IPS-20b (cell line): Measurements from ENCODE around the gene CD1E.
"Not testable (repeated sequence)": the region's sequence is repeated elsewhere in the genome, so short reads cannot be mapped to it uniquely, and the experiment has no call there.

Source experiments
- H3K27ac ChIP-seq: one replicate; pipeline ENCODE4 v1.5.1; 2013; ENCODE audit warnings: low read length
- H3K27me3 ChIP-seq: 2 replicates; pipeline ENCODE4 v1.6.1; 2013; ENCODE audit warnings: mild to moderate bottlenecking, low read length, inconsistent platforms; ENCODE audit not compliant: insufficient read depth
- H3K36me3 ChIP-seq: 2 replicates; pipeline ENCODE4 v1.6.1; 2013; ENCODE audit warnings: low read depth, mild to moderate bottlenecking, inconsistent platforms, low read length, moderate library complexity; ENCODE audit not compliant: insufficient read depth
- H3K4me1 ChIP-seq: 2 replicates; pipeline ENCODE4 v1.6.1; 2013; ENCODE audit warnings: mild to moderate bottlenecking, control low read depth, inconsistent platforms, low read length, moderate library complexity; ENCODE audit not compliant: insufficient read depth
- H3K4me3 ChIP-seq: 2 replicates; pipeline ENCODE4 v1.5.1; 2013; ENCODE audit warnings: mild to moderate bottlenecking, low read length, inconsistent platforms
- H3K9ac ChIP-seq: 2 replicates; pipeline ENCODE4 v1.6.1; 2013; ENCODE audit warnings: low read depth, mild to moderate bottlenecking, inconsistent platforms, low read length, moderate library complexity
- H3K9me3 ChIP-seq: 2 replicates; pipeline ENCODE4 v1.6.1; 2013; ENCODE audit warnings: mild to moderate bottlenecking, low read depth, low read length, inconsistent platforms; ENCODE audit not compliant: insufficient read depth

Gene CD1E

GRCh38 chr1:158371188-158371953 lies 17.7 kb downstream of the CD1E start:
- H3K4me3 ChIP-seq, result no peak overlapping the region
- H3K9me3 ChIP-seq, result no peaks in the 10 kb centered on the region
- no peak overlapping the region for H3K27ac ChIP-seq

DNA sequence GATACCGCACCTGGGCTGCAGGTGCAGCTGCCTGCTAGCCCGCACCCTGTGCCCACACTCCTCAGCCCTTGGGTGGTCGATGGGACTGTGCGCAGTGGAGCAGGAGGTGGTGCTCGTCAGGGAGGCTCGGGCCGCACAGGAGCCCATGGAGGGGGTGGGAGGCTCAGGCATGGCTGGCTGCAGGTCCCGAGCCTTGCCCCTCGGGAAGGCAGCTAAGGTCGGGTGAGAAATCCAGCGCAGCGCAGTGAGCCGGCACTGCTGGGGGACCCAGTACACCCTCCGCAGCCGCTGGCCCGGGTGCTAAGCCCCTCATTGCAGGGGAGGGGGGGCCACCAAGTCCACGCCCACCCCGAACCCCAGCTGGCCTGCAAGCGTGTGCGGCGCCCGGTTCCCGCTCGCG lies 20.4 kb downstream of the CD1E start:
- not testable (repeated sequence) for H3K4me1 ChIP-seq, H3K36me3 ChIP-seq, H3K27me3 ChIP-seq, H3K27ac ChIP-seq, H3K4me3 ChIP-seq, H3K9ac ChIP-seq, H3K9me3 ChIP-seq

More at GRCh38 chr1:158371188-158371953, 17.7 kb downstream of the CD1E start:
- H3K4me1 ChIP-seq, result no peaks in the 10 kb centered on the region
- no peaks in the 10 kb centered on the region for H3K27me3 ChIP-seq
- H3K9ac ChIP-seq, result no peak overlapping the region
- no peaks in the 10 kb centered on the region for H3K36me3 ChIP-seq

DNA sequence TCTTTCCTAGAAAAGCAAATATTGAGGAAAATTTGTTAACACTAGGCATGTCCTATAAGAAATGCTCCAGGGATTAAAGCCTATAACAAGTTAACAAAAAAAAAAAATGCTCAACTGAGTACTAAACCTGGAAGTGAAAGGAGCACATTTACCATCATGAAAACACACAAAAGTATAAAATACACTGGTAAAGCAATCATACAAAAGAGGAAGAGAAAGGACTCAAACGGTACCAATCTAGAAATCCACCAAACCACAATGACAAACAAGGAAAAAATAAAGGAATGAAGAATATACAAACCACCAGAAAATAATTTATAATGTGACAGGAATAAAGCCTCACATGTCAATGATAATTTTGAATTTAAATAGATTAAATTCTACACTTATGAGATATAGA lies 21.2 kb downstream of the CD1E start:
- Histone ChIP-seq H3K9ac (no peak overlapping the region), H3K27me3 (no peaks in the 10 kb centered on the region), H3K4me1 (no peaks in the 10 kb centered on the region), H3K4me3 (no peak overlapping the region), H3K27ac (no peak overlapping the region), H3K36me3 (no peaks in the 10 kb centered on the region), H3K9me3 (no peaks in the 10 kb centered on the region)

DNA sequence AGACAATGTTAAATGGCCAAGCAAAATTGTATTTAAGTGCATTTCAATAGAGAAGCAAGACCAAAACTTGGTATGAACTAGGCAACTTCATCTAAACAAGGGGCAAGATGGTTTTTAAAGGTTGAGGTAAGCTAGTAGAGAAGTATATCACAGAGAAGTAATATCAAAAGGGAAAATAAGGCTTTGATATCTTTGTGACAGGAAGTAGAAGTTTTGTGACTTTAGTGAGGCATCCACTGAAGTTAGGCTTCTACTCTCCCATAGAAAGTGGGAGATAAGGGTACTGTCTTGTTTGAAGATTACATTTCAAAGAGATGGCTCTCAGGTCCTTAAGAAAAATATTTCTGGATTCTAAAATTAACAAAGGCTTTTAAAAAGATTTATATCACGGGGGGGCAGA lies 36.6 kb downstream of the CD1E start:
- no peak overlapping the region for H3K9ac ChIP-seq
- H3K4me1 ChIP-seq, result no peaks in the 10 kb centered on the region
- H3K36me3 ChIP-seq, result no peaks in the 10 kb centered on the region
- no peaks in the 10 kb centered on the region for H3K9me3 ChIP-seq
- H3K27me3 ChIP-seq, result no peaks in the 10 kb centered on the region
- no peak overlapping the region for H3K4me3 ChIP-seq
- no peak overlapping the region for H3K27ac ChIP-seq

- Histone ChIP-seq H3K27me3 (no peaks in the 10 kb centered on the region), H3K9ac (no peak overlapping the region), H3K4me1 (no peaks in the 10 kb centered on the region), H3K4me3 (no peak overlapping the region), H3K27ac (no peak overlapping the region), H3K9me3 (no peaks in the 10 kb centered on the region), H3K36me3 (no peaks in the 10 kb centered on the region)
These were observed 37.4 kb downstream of the CD1E start for GRCh38 chr1:158391099-158391498.

DNA sequence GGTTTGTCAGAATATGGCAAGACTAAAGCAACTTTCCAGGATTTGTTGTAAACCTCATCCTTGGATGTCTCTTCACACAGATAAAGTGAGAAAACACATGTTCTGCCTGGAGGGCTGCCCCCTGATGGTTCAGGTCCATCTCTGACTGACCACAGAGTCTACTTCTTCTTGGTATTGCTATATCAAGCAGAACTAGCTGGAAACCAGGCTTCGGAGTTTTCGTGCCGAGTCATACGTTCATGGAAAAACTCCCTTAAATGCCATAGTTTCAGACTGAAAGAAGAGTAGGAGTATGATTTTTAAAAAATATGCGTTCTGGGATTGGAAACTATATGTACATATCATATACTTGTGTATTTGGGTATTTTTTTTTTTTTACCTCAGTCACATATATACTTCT lies 39.8 kb downstream of the CD1E start:
- Histone ChIP-seq H3K4me1 (no peaks in the 10 kb centered on the region), H3K4me3 (no peak overlapping the region), H3K9me3 (no peaks in the 10 kb centered on the region), H3K27me3 (no peaks in the 10 kb centered on the region), H3K27ac (no peak overlapping the region), H3K9ac (no peak overlapping the region), H3K36me3 (no peaks in the 10 kb centered on the region)

DNA sequence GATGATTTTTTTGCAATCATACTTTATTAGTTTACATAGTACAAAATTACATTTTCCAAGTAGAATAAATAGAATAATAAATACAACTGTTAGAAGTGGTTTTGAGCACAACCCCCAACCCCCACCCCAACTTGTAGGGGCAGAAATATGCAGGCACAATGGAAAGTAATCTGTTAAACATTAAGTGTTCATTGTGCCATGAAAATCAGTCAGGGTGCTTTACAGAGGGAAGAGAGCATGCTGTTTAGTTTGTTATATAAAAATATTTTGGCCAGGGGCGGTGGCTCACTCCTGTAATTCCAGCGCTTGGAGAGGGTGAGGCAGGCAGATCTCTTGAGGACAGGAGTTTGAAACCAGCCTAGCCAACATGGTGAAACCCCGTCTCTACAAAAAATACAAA lies 43.0 kb downstream of the CD1E start:
- no peak overlapping the region for H3K27ac ChIP-seq
- no peaks in the 10 kb centered on the region for H3K4me1 ChIP-seq
- no peaks in the 10 kb centered on the region for H3K27me3 ChIP-seq
- H3K4me3 ChIP-seq, result no peak overlapping the region
- H3K9me3 ChIP-seq, result no peaks in the 10 kb centered on the region
- no peak overlapping the region for H3K9ac ChIP-seq
- no peaks in the 10 kb centered on the region for H3K36me3 ChIP-seq

DNA sequence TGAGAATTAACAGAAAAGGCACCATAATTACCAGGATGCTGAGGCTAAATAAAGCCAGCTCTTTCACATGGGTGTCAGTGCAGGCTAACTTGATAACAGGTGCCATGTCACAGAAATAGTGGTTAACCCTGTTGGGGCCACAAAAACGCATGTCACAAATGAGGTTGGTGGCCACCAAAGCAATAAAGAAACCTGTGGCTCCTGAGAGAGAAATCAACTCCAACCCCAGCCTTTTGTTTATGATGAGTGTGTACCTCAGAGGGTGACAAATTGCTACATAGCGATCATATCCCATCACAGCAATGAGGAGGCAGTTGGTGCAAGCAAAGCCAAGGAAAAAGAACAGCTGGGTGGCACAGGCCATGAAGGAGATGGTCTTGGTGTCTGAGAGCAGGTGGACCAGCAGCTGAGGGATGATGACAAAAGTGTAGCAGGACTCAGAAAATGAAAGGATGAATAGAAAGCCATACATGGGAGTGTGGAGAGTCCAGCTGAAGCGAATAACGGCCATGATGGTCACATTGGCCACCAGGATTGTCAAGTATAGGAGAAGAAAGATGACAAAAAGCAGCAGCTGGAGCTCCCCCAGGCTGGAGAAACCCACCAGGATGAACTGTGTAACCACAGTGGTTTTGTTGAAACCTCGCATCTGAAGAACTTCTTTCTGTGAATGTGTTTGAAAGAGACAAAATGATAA lies 45.3 kb downstream of the CD1E start, which contains the start of gene OR10T2:
OR10T2 (minus strand) TSS at position 649 of the 697 bp plus-strand sequence; CDS start at position 649, 0 bp downstream.
- no peak within 1 kb of the TSS for H3K4me3 ChIP-seq
- H3K27me3 ChIP-seq, result no peaks in the 10 kb centered on the region
- no peak within 1 kb of the TSS for H3K27ac ChIP-seq
- no peaks in the 10 kb centered on the region for H3K4me1 ChIP-seq
- no peak within 1 kb of the TSS for H3K9ac ChIP-seq
- no peaks in the 10 kb centered on the region for H3K9me3 ChIP-seq
- no peaks in the 10 kb centered on the region for H3K36me3 ChIP-seq

GRCh38 chr1:158400871-158401270 lies 47.2 kb downstream of the CD1E start:
- H3K27ac ChIP-seq, result no peak overlapping the region
- H3K36me3 ChIP-seq, result no peaks in the 10 kb centered on the region
- H3K9ac ChIP-seq, result no peak overlapping the region
- H3K9me3 ChIP-seq, result no peaks in the 10 kb centered on the region
- H3K4me3 ChIP-seq, result no peak overlapping the region
- H3K27me3 ChIP-seq, result no peaks in the 10 kb centered on the region
- H3K4me1 ChIP-seq, result no peaks in the 10 kb centered on the region

DNA sequence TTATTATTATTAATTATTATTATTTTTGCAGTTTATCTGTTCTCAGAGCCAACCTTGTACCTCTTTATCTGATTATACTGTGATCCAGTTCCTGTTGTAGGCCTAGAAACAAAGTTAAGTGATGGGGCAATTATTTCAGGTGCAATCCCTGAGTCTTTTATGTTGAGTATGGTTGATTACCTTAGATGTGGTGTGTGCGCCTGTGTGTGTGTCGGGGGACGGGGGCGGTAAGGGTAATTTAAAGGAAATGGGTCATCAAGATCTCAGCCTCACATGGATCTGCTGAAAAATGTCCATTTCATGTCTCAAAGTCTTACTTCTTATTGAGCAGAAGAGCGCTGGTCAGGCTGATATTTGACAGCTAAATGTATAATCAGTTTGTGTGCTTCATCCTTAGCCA lies 53.4 kb downstream of the CD1E start:
- Histone ChIP-seq H3K9me3 (no peaks in the 10 kb centered on the region), H3K4me1 (no peaks in the 10 kb centered on the region; the same call in 1 of the 2 replicates), H3K27me3 (no peaks in the 10 kb centered on the region), H3K36me3 (no peaks in the 10 kb centered on the region), H3K9ac (no peak overlapping the region), H3K4me3 (no peak overlapping the region), H3K27ac (no peak overlapping the region)
